Adrenal gland (tissue), 5 donors: Measurements from ENCODE around the gene CBR4.

Experiments used
- POLR2A ChIP-seq, 2 donors: fragments of 450-650 bp; IDR thresholded peaks; one replicate each; pipeline ENCODE4 v1.6.1; 2017; ENCODE audit warnings: antibody characterized with exemption in 2 of 2, mild to moderate bottlenecking in 2 of 2, moderate library complexity in 1 of 2
- TF ChIP-seq, protein P1 (sequence below), 6 experiments: fragments of 450-650 bp in 4 of 6; fragments of 200-600 bp in 2 of 6; sonication (generic) in 1 of 6; IDR thresholded peaks; 1 replicate in 5 of 6; 2 replicates in 1 of 6; pipeline versions ENCODE4 v1.5.1 to v1.8.0; 2016 to 2021; ENCODE audit warnings: antibody characterized with exemption in 6 of 6, mild to moderate bottlenecking in 2 of 6, moderate library complexity in 1 of 6
- donor health status: DM: no; HTN: no; CAD: no.

GRCh38 chr4:169010125-169011023 is at the start of gene CBR4:
- TF ChIP-seq POLR2A (IDR thresholded peaks at IDR 0.05): peak; percentile 46 to 90
- TF ChIP-seq, protein P1, sequence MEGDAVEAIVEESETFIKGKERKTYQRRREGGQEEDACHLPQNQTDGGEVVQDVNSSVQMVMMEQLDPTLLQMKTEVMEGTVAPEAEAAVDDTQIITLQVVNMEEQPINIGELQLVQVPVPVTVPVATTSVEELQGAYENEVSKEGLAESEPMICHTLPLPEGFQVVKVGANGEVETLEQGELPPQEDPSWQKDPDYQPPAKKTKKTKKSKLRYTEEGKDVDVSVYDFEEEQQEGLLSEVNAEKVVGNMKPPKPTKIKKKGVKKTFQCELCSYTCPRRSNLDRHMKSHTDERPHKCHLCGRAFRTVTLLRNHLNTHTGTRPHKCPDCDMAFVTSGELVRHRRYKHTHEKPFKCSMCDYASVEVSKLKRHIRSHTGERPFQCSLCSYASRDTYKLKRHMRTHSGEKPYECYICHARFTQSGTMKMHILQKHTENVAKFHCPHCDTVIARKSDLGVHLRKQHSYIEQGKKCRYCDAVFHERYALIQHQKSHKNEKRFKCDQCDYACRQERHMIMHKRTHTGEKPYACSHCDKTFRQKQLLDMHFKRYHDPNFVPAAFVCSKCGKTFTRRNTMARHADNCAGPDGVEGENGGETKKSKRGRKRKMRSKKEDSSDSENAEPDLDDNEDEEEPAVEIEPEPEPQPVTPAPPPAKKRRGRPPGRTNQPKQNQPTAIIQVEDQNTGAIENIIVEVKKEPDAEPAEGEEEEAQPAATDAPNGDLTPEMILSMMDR (IDR thresholded peaks at IDR 0.05): peak in 3 of 6 experiments; percentile 27 to 60 (median 39)
